ENCODE results near the gene GGT7.

The GGT7 gene

DNA sequence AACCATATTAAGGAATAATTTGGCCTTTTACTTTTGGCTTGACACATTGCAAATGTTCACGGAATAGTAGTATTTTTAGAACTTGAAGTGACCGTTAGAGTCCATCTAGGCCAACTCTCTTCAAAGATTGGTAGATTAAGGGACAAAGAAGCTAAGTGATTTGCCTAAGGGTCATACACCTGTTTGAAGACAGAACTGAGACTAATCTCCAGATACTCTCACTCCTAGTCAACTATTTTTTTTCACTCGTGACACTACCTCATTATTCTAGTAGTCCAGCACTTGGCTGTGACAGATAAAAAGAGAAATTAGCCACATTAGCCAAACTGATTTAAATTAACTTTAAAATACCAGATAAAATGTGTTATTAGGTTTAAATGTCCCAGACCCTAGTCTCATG, 14.4 kb upstream of the GGT7 start:
- Histone ChIP-seq H3K4me1 (ENCODE audit: insufficient read depth, low read length, severe bottlenecking) (no peaks in the 10 kb centered on the region), H3F3A (ENCODE audit: insufficient read depth, low read length) (no peaks in the 10 kb centered on the region), H3K9ac (ENCODE audit: low read length) (no peak overlapping the region), H2AFZ (ENCODE audit: low read length) (no peak overlapping the region), H4K20me1 (ENCODE audit: insufficient read depth, low read length) (no peaks in the 10 kb centered on the region), H3K9me2 (ENCODE audit: low read depth, low read length) (no peaks in the 10 kb centered on the region), H3K27ac (ENCODE audit: low read depth, low read length, poor library complexity, severe bottlenecking) (no peak overlapping the region), H3K4me2 (ENCODE audit: low read length) (no peak overlapping the region), H3K27me3 (ENCODE audit: insufficient read depth, low read length) (no peaks in the 10 kb centered on the region), H3K4me3 (ENCODE audit: low read depth, low read length, poor library complexity, severe bottlenecking) (no peak overlapping the region), H3K9me3 (ENCODE audit: low read length) (no peaks in the 10 kb centered on the region), H3K79me2 (ENCODE audit: insufficient read depth, low read length) (no peaks in the 10 kb centered on the region), H3K36me3 (ENCODE audit: insufficient read depth, low read length) (no peaks in the 10 kb centered on the region)
- TF ChIP-seq EZH2 (IDR thresholded peaks at IDR 0.05; ENCODE audit: borderline replicate concordance, low read length): no peak
- TF ChIP-seq, protein P1, sequence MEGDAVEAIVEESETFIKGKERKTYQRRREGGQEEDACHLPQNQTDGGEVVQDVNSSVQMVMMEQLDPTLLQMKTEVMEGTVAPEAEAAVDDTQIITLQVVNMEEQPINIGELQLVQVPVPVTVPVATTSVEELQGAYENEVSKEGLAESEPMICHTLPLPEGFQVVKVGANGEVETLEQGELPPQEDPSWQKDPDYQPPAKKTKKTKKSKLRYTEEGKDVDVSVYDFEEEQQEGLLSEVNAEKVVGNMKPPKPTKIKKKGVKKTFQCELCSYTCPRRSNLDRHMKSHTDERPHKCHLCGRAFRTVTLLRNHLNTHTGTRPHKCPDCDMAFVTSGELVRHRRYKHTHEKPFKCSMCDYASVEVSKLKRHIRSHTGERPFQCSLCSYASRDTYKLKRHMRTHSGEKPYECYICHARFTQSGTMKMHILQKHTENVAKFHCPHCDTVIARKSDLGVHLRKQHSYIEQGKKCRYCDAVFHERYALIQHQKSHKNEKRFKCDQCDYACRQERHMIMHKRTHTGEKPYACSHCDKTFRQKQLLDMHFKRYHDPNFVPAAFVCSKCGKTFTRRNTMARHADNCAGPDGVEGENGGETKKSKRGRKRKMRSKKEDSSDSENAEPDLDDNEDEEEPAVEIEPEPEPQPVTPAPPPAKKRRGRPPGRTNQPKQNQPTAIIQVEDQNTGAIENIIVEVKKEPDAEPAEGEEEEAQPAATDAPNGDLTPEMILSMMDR (IDR thresholded peaks at IDR 0.05; ENCODE audit: low read length): no peak

DNA sequence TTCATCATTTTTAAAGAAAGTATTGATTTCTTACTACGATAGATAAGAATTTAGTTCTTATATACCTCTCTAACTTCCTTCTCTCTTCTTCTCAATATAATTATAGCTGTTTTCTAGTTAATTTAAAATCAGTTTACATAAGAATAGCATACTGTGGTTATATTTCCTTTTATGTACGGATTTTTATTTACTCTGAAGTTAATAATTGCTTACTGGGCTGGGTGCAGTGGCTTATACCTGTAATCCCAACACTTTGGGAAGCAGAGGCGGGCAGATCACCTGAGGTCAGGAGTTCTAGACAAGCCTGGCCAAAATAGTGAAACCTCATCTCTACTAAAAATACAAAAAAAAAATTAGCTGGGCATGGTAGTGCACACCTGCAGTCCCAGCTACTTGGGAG, 13.5 kb upstream of the GGT7 start:
- H3K4me3 ChIP-seq (ENCODE audit: low read depth, low read length, poor library complexity, severe bottlenecking): no peak overlapping the region
- no peaks in the 10 kb centered on the region for H3K79me2 ChIP-seq (ENCODE audit: insufficient read depth, low read length)
- no peaks in the 10 kb centered on the region for H3F3A ChIP-seq (ENCODE audit: insufficient read depth, low read length)
- no peak overlapping the region for H2AFZ ChIP-seq (ENCODE audit: low read length)
- no peaks in the 10 kb centered on the region for H3K27me3 ChIP-seq (ENCODE audit: insufficient read depth, low read length)
- no peaks in the 10 kb centered on the region for H4K20me1 ChIP-seq (ENCODE audit: insufficient read depth, low read length)
- H3K27ac ChIP-seq (ENCODE audit: low read depth, low read length, poor library complexity, severe bottlenecking): no peak overlapping the region
- H3K9ac ChIP-seq (ENCODE audit: low read length): no peak overlapping the region
- H3K9me3 ChIP-seq (ENCODE audit: low read length): no peaks in the 10 kb centered on the region
- TF ChIP-seq EZH2 (IDR thresholded peaks at IDR 0.05; ENCODE audit: borderline replicate concordance, low read length): no peak
- TF ChIP-seq, protein P1 (IDR thresholded peaks at IDR 0.05; ENCODE audit: low read length): no peak
- H3K9me2 ChIP-seq (ENCODE audit: low read depth, low read length): no peaks in the 10 kb centered on the region
- H3K4me2 ChIP-seq (ENCODE audit: low read length): no peak overlapping the region
- no peaks in the 10 kb centered on the region for H3K36me3 ChIP-seq (ENCODE audit: insufficient read depth, low read length)
- H3K4me1 ChIP-seq (ENCODE audit: insufficient read depth, low read length, severe bottlenecking): no peaks in the 10 kb centered on the region

DNA sequence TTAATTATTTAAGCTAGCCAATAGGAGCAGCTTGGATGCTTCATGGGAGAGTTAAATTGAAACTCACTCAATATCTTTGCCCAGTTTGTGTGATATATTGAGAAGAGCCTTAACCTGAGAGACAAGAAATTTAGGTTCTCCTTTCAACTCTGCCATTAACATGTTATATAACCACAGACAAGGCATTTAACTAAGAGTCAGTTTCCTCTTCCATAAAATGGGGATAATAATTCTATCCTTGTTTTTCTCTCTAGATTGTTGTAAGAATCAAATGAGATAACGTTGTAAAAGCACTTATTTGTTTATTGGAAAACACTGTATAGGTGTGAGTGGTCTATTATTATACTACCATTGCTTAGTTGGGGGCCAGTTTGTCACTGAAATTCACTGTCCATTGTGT, 11.6 kb upstream of the GGT7 start:
- no peaks in the 10 kb centered on the region for H3K9me2 ChIP-seq (ENCODE audit: low read depth, low read length)
- no peak overlapping the region for H3K9ac ChIP-seq (ENCODE audit: low read length)
- H3K4me2 ChIP-seq (ENCODE audit: low read length): no peak overlapping the region
- H3F3A ChIP-seq (ENCODE audit: insufficient read depth, low read length): no peaks in the 10 kb centered on the region
- H3K36me3 ChIP-seq (ENCODE audit: insufficient read depth, low read length): no peaks in the 10 kb centered on the region
- no peaks in the 10 kb centered on the region for H3K79me2 ChIP-seq (ENCODE audit: insufficient read depth, low read length)
- TF ChIP-seq EZH2 (IDR thresholded peaks at IDR 0.05; ENCODE audit: borderline replicate concordance, low read length): no peak
- TF ChIP-seq, protein P1 (IDR thresholded peaks at IDR 0.05; ENCODE audit: low read length): no peak
- no peaks in the 10 kb centered on the region for H4K20me1 ChIP-seq (ENCODE audit: insufficient read depth, low read length)
- no peaks in the 10 kb centered on the region for H3K9me3 ChIP-seq (ENCODE audit: low read length)
- H3K27ac ChIP-seq (ENCODE audit: low read depth, low read length, poor library complexity, severe bottlenecking): no peak overlapping the region
- H3K4me1 ChIP-seq (ENCODE audit: insufficient read depth, low read length, severe bottlenecking): no peaks in the 10 kb centered on the region
- no peak overlapping the region for H2AFZ ChIP-seq (ENCODE audit: low read length)
- no peak overlapping the region for H3K4me3 ChIP-seq (ENCODE audit: low read depth, low read length, poor library complexity, severe bottlenecking)
- H3K27me3 ChIP-seq (ENCODE audit: insufficient read depth, low read length): no peaks in the 10 kb centered on the region

All from OCI-LY1 (cell line).